GM12878 (cell line): ENCODE measurements around the gene UPK1B. TPM values are rescaled to one million over a fixed set of nuclear protein-coding genes. Genes with fewer than 3 reads are reported as not detected.

Experiments
- ATAC-seq: fragments of 200-7000 bp; cut with Tn5 transposase; 3 replicates; pipeline ENCODE4 v1.9.1; 2020; ENCODE audit warnings: mild to moderate bottlenecking, moderate library complexity
- BruUV-seq: library from RNA; stranded (reverse); fragments of 400-500 nt; replicated peaks from 2 replicates; lab custom pipeline; 2021; lab: Mats Ljungman, UMichigan
- CTCF ChIA-PET: fragments of 300-600 bp; sonication (Branson Sonifier 250); formaldehyde crosslinking; extraction: SDS; loops from one replicate; lab custom pipeline; 2021; ENCODE audit warnings: inconsistent platforms; lab: Yijun Ruan, JAX
- POLR2A ChIA-PET: fragments of 350-600 bp; formaldehyde crosslinking; extraction: SDS; loops from one replicate; lab custom pipeline; 2021; ENCODE audit warnings: inconsistent platforms; lab: Charles Lee
- RAD21 ChIA-PET: fragments of 300-600 bp; sonication (Branson Sonifier 250); formaldehyde crosslinking; loops from one replicate; lab custom pipeline; 2023; ENCODE audit warnings: antibody characterized with exemption; ENCODE audit not compliant: unreplicated experiment; lab: Charles Lee
- SMC1A ChIA-PET: fragments of 300-600 bp; sonication (Branson Sonifier 250); formaldehyde crosslinking; loops from one replicate; lab custom pipeline; 2023; ENCODE audit not compliant: unreplicated experiment, uncharacterized antibody; lab: Charles Lee
- DNase-seq: peaks from one replicate; pipeline ENCODE4 v3.0.0-alpha.2; 2011; ENCODE audit warnings: low read depth, low spot score
- FAIRE-seq: peaks from 3 replicates; lab custom pipeline; 2011; peaks lifted over from hg19 to GRCh38; lab: Jason Lieb, UNC
- H2AFZ ChIP-seq: 2 replicates; pipeline ENCODE4 v1.6.0; 2011; ENCODE audit warnings: low read depth, low read length, control low read depth; ENCODE audit not compliant: control insufficient read depth
- H3K27ac ChIP-seq: 2 replicates; pipeline ENCODE4 v1.5.1; 2011; ENCODE audit warnings: control low read depth; ENCODE audit not compliant: control insufficient read depth, insufficient read depth
- H3K27me3 ChIP-seq, 2 experiments: replicated peaks in 1 of 2; 2 replicates each; pipeline versions ENCODE4 v1.6.0 to v1.6.1; 2011; ENCODE audit warnings: low read length in 1 of 2; ENCODE audit not compliant: control insufficient read depth in 2 of 2, insufficient read depth in 2 of 2
- H3K36me3 ChIP-seq, 2 experiments: 2 replicates each; pipeline ENCODE4 v1.5.1; 2011; ENCODE audit warnings: low read length in 1 of 2; ENCODE audit not compliant: control insufficient read depth in 2 of 2, insufficient read depth in 2 of 2
- H3K4me1 ChIP-seq: 2 replicates; pipeline ENCODE4 v1.6.1; 2011; ENCODE audit warnings: mild to moderate bottlenecking, low read length, moderate library complexity, mixed read lengths; ENCODE audit not compliant: control insufficient read depth, insufficient read depth
- H3K4me2 ChIP-seq: 2 replicates; pipeline ENCODE4 v1.6.0; 2011; ENCODE audit warnings: control low read depth; ENCODE audit not compliant: control insufficient read depth, insufficient read depth
- H3K4me3 ChIP-seq: fragments of 200-600 bp; sonication (generic); 2 replicates; pipeline ENCODE4 v1.5.1; 2016
- H3K79me2 ChIP-seq: 2 replicates; pipeline ENCODE4 v1.6.0; 2011; ENCODE audit warnings: low read length; ENCODE audit not compliant: control insufficient read depth, insufficient read depth
- H3K9ac ChIP-seq: 2 replicates; pipeline ENCODE4 v1.8.0; 2011; ENCODE audit warnings: low read length, control low read depth, mixed read lengths; ENCODE audit not compliant: control insufficient read depth, insufficient read depth
- H3K9me3 ChIP-seq: replicated peaks from 3 replicates; pipeline ENCODE4 v1.5.1; 2011; ENCODE audit warnings: mild to moderate bottlenecking, low read length; ENCODE audit not compliant: control insufficient read depth, insufficient read depth
- H4K20me1 ChIP-seq: 2 replicates; pipeline ENCODE4 v1.6.0; 2011; ENCODE audit not compliant: control insufficient read depth, insufficient read depth
- BHLHE40 ChIP-seq, 2 experiments: fragments of 450-650 bp in 1 of 2; IDR thresholded peaks; 2 replicates each; pipeline ENCODE4 v1.6.1; 2011 to 2017; ENCODE audit warnings: low read depth in 2 of 2, borderline replicate concordance in 1 of 2, improper control_type of control experiment in 1 of 2, low read length in 1 of 2, mild to moderate bottlenecking in 1 of 2
- GABPA ChIP-seq: IDR thresholded peaks from 2 replicates; pipeline ENCODE4 v1.6.1; 2014; ENCODE audit warnings: antibody characterized with exemption, low read depth, mild to moderate bottlenecking, inconsistent platforms
- IKZF2 ChIP-seq, 2 experiments: fragments of 450-650 bp; IDR thresholded peaks; 2 replicates each; pipeline ENCODE4 v1.6.1; 2017; ENCODE audit warnings: mild to moderate bottlenecking in 2 of 2, moderate library complexity in 2 of 2
- MEF2A ChIP-seq: IDR thresholded peaks from 2 replicates; pipeline ENCODE4 v1.6.1; 2011; ENCODE audit warnings: low read depth, mild to moderate bottlenecking, low read length, moderate library complexity; ENCODE audit not compliant: insufficient read depth
- MTA3 ChIP-seq: IDR thresholded peaks from 2 replicates; pipeline ENCODE4 v1.6.1; 2012; ENCODE audit warnings: low read length, inconsistent platforms, borderline replicate concordance
- TAF1 ChIP-seq: IDR thresholded peaks from 2 replicates; pipeline ENCODE4 v1.6.1; 2011; ENCODE audit warnings: mild to moderate bottlenecking, low read depth, low read length, borderline replicate concordance
- ZNF622 ChIP-seq: fragments of 450-650 bp; IDR thresholded peaks from 2 replicates; pipeline ENCODE4 v1.6.1; 2017; ENCODE audit warnings: mild to moderate bottlenecking, inconsistent platforms
- WGBS: methylation state at CpG from one replicate; pipeline ENCODE4 v1.1.6; 2016; ENCODE audit warnings: low lambda C conversion rate; ENCODE audit not compliant: insufficient replicate concordance, insufficient coverage; ENCODE audit errors: missing lambda C conversion rate; 5-methylcytosine and 5-hydroxymethylcytosine counted together
- in situ Hi-C: fragments of 300-500 bp; cut with MboI; formaldehyde crosslinking; loops from 9 replicates; pipeline ENCODE4 v1.14.3; 2018; ENCODE audit warnings: mixed read lengths
- intact Hi-C: fragments of 100-400 bp; cut with micrococcal nuclease; formaldehyde crosslinking; loops from one replicate; pipeline ENCODE4 v1.14.2; 2022; ENCODE audit not compliant: unreplicated experiment
- polyA plus RNA-seq, 11 experiments: library from polyadenylated mRNA; depleted of rRNA in 4 of 11; unstranded in 6 of 11; stranded (reverse) in 5 of 11; fragments of >200 nt; fragmentation: Nextera tagmentation in 4 of 11; fragmentation: Illumina TruSeq in 1 of 11; extraction: Ambion mirVana in 4 of 11; extraction: Trizol in 1 of 11; gene quantifications; 1 replicate in 1 of 11; 2 replicates in 10 of 11; pipeline versions ENCODE4 v1.2.1 to v1.2.3, GENCODE V29; 2011 to 2016; ENCODE audit warnings: inconsistent platforms in 2 of 11, missing spikeins in 2 of 11, low read depth in 1 of 11
- total RNA-seq, 4 experiments: library from RNA; depleted of rRNA in 3 of 4; stranded (reverse); fragments of >200 nt in 3 of 4; fragmentation: Illumina TruSeq in 1 of 4; extraction: Trizol in 1 of 4; gene quantifications; 2 replicates each; pipeline versions ENCODE4 v1.2.1 to v1.2.3, GENCODE V29; 2013 to 2021
- TF ChIP-seq, protein P1 (sequence below): IDR thresholded peaks from 2 replicates; pipeline ENCODE4 v1.6.1; 2012; ENCODE audit warnings: low read length, inconsistent platforms
- TF ChIP-seq, protein P2 (sequence below): fragments of 450-650 bp; IDR thresholded peaks from 2 replicates; pipeline ENCODE4 v1.6.1; 2016; ENCODE audit warnings: mild to moderate bottlenecking, moderate library complexity, borderline replicate concordance

Gene UPK1B
- total and polyA plus RNA-seq, 10 of the 15 experiments (the other 5 are each of a cell fraction or from before 2014, with no cell fraction given), result not detected

DNA sequence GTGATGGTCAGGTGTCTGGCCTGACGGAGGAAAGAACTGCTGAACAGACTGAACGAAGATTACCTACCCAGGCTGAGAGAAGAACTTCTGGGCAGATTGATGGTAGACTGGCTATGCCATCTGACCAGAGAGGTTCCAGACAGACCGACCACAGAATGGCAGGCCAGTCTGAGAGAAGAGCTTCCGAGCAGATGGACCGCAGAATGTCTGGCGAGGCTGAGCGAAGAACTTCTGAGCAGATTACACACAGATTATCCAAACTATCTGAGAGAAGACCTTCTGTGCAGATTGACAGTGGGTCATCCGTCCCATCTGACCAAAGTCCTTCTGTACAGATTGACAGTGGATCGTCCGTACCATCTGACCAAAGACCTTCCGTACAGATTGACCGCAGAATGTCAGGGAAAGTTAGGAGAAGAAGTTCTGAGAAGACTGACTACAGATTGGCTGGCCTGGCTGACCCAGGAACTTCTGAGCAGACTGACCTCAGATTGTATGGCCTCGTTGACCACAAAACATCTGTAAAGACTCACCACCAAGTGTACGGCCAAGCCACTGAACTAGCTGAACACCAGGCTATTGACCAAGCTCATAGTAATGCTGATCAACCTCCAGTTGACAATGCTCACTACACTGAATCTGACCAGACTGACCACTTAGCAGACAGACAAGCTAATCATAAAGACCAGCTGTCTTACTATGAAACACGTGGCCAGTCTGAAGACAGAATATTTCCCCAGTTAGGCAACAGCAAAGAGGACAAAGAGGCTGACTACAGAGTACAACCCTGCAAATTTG lies 26.6 kb upstream of the UPK1B start:
- FAIRE-seq (no peak), ATAC-seq (no peak), DNase-seq (no peak)
- Histone ChIP-seq H3K27ac (no peak overlapping the region), H3K4me2 (no peak overlapping the region), H4K20me1 (no peaks in the 10 kb centered on the region), H3K4me3 (no peak overlapping the region), H3K4me1 (no peaks in the 10 kb centered on the region), H2AFZ (no peak overlapping the region), H3K27me3 (no peaks in the 10 kb centered on the region), H3K79me2 (no peaks in the 10 kb centered on the region), H3K36me3 (no peaks in the 10 kb centered on the region), H3K9ac (no peak overlapping the region), H3K9me3 (no peaks in the 10 kb centered on the region)
- ChIA-PET POLR2A (no interaction called here), SMC1A (interaction anchor here (0.9 to 2.5 kb wide), 3 partner anchors 14 to 263 kb away, joined by 3 to 11 read pairs (median 3); partner anchors contain the start of gene B4GALT4), RAD21 (interaction anchor here (4.5 kb wide), 1 partner anchor 94 kb away, joined by 36 read pairs; the partner anchor contains the start of gene B4GALT4), CTCF (interaction anchor here (0.6 to 4.5 kb wide), 3 partner anchors 94 to 534 kb away, joined by 3 to 44 read pairs (median 5); partner anchors contain the start of gene B4GALT4)
- WGBS, result 62% methylated on average over 15 of the region's 15 CpGs
- TF ChIP-seq ZNF622 (no peak), GABPA (no peak), BHLHE40 (IDR thresholded peaks at IDR 0.05; ENCODE audit: borderline replicate concordance in 1 of 2, low read depth in 2 of 2, low read length in 1 of 2) (no peak)
- in situ Hi-C loops, result loop anchor here (10.0 kb wide), 1 partner anchor 538 kb away; no protein-coding TSS in a partner anchor
- BruUV-seq, result no TSS peak
- intact Hi-C loops, result loop anchor here (5.0 kb wide), 1 partner anchor 206 kb away; no protein-coding TSS in a partner anchor

DNA sequence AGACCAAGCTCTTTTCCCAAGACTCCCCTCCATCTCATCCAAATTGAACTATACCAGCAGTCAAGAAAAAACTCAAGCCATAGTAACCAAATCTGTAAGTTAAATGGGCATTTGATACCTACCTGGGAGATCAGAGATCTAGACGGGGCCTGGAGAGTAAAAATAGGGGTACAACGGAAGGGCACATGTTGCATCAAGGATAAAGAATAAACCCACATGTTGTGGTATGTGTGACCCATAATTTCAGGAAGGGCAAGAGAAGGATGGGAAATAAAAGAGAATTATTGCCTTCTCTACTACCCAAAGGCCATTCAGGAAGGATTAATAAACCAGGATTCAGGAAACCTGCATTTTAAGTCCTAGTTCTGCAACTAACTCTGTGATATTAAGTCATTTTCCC lies 25.9 kb upstream of the UPK1B start:
- no peak overlapping the region for H2AFZ ChIP-seq
- WGBS, result 38% methylated on average over 2 of the region's 2 CpGs
- FAIRE-seq (no peak), ATAC-seq (no peak), DNase-seq (no peak)
- no peaks in the 10 kb centered on the region for H3K9me3 ChIP-seq
- no peaks in the 10 kb centered on the region for H3K4me1 ChIP-seq
- ChIA-PET SMC1A (interaction anchor here (0.9 to 2.5 kb wide), 2 partner anchors 13 to 94 kb away, joined by 3 to 11 read pairs; partner anchors contain the start of gene B4GALT4), POLR2A (no interaction called here), RAD21 (interaction anchor here (4.5 kb wide), 1 partner anchor 94 kb away, joined by 36 read pairs; the partner anchor contains the start of gene B4GALT4), CTCF (interaction anchor here (4.5 kb wide), 1 partner anchor 94 kb away, joined by 44 read pairs; the partner anchor contains the start of gene B4GALT4)
- H3K4me3 ChIP-seq, result no peak overlapping the region
- intact Hi-C loops (loop anchor here (5.0 kb wide), 1 partner anchor 205 kb away; no protein-coding TSS in a partner anchor), in situ Hi-C loops (loop anchor here (10.0 kb wide), 1 partner anchor 537 kb away; no protein-coding TSS in a partner anchor)
- H3K36me3 ChIP-seq, result no peaks in the 10 kb centered on the region
- no peak overlapping the region for H3K9ac ChIP-seq
- no peak overlapping the region for H3K4me2 ChIP-seq
- no peaks in the 10 kb centered on the region for H4K20me1 ChIP-seq
- no TSS peak for BruUV-seq
- H3K27ac ChIP-seq, result no peak overlapping the region
- H3K79me2 ChIP-seq, result no peaks in the 10 kb centered on the region
- no peaks in the 10 kb centered on the region for H3K27me3 ChIP-seq
- no peak for TF ChIP-seq MEF2A
- no peak for TF ChIP-seq TAF1
- TF ChIP-seq, protein P1, sequence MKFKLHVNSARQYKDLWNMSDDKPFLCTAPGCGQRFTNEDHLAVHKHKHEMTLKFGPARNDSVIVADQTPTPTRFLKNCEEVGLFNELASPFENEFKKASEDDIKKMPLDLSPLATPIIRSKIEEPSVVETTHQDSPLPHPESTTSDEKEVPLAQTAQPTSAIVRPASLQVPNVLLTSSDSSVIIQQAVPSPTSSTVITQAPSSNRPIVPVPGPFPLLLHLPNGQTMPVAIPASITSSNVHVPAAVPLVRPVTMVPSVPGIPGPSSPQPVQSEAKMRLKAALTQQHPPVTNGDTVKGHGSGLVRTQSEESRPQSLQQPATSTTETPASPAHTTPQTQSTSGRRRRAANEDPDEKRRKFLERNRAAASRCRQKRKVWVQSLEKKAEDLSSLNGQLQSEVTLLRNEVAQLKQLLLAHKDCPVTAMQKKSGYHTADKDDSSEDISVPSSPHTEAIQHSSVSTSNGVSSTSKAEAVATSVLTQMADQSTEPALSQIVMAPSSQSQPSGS, result no peak
- TF ChIP-seq, protein P2, sequence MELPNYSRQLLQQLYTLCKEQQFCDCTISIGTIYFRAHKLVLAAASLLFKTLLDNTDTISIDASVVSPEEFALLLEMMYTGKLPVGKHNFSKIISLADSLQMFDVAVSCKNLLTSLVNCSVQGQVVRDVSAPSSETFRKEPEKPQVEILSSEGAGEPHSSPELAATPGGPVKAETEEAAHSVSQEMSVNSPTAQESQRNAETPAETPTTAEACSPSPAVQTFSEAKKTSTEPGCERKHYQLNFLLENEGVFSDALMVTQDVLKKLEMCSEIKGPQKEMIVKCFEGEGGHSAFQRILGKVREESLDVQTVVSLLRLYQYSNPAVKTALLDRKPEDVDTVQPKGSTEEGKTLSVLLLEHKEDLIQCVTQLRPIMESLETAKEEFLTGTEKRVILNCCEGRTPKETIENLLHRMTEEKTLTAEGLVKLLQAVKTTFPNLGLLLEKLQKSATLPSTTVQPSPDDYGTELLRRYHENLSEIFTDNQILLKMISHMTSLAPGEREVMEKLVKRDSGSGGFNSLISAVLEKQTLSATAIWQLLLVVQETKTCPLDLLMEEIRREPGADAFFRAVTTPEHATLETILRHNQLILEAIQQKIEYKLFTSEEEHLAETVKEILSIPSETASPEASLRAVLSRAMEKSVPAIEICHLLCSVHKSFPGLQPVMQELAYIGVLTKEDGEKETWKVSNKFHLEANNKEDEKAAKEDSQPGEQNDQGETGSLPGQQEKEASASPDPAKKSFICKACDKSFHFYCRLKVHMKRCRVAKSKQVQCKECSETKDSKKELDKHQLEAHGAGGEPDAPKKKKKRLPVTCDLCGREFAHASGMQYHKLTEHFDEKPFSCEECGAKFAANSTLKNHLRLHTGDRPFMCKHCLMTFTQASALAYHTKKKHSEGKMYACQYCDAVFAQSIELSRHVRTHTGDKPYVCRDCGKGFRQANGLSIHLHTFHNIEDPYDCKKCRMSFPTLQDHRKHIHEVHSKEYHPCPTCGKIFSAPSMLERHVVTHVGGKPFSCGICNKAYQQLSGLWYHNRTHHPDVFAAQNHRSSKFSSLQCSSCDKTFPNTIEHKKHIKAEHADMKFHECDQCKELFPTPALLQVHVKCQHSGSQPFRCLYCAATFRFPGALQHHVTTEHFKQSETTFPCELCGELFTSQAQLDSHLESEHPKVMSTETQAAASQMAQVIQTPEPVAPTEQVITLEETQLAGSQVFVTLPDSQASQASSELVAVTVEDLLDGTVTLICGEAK, result no peak
- TF ChIP-seq MTA3, result no peak
- no peak for TF ChIP-seq IKZF2 (IDR thresholded peaks at IDR 0.05)
